GM21786 (cell line): ENCODE results near the gene DTNB.
"Not testable (repeated sequence)": the region's sequence is repeated elsewhere in the genome, so short reads cannot be mapped to it uniquely, and the experiment has no call there.

ENCODE experiments used
- ATAC-seq: cut with Tn5 transposase; IDR thresholded peaks from one replicate; pipeline ENCODE4 v1.9.1; 2021; ENCODE audit not compliant: unreplicated experiment

Gene DTNB

GRCh38 chr2:25424426-25425028 lies 248.8 kb downstream of the DTNB start:
- ATAC-seq, result no peak

- peak; percentile 25 for ATAC-seq
Measured at GRCh38 chr2:25421820-25422411, 251.5 kb downstream of the DTNB start.

- ATAC-seq, result no peak
Measured at GRCh38 chr2:25421289-25421688, 252.1 kb downstream of the DTNB start.

- peak; percentile 49 for ATAC-seq
Measured at GRCh38 chr2:25420820-25421237, 252.5 kb downstream of the DTNB start.

GRCh38 chr2:25419678-25420242 lies 253.6 kb downstream of the DTNB start:
- ATAC-seq, result peak; percentile 60

GRCh38 chr2:25418944-25419677 lies 254.3 kb downstream of the DTNB start:
- no peak for ATAC-seq

- ATAC-seq, result no peak
Measured at GRCh38 chr2:25417715-25418369, 255.5 kb downstream of the DTNB start.

GRCh38 chr2:25416674-25417073 lies 256.7 kb downstream of the DTNB start:
- no peak for ATAC-seq

GRCh38 chr2:25414781-25415180 lies 258.6 kb downstream of the DTNB start:
- ATAC-seq, result no peak

- not testable (repeated sequence) for ATAC-seq
Measured at GRCh38 chr2:25413409-25413808, 260.0 kb downstream of the DTNB start.

- ATAC-seq, result no peak
Measured at GRCh38 chr2:25411753-25412152, 261.6 kb downstream of the DTNB start.

GRCh38 chr2:25411281-25411680 lies 262.1 kb downstream of the DTNB start:
- no peak for ATAC-seq

- no peak for ATAC-seq
Measured at GRCh38 chr2:25410370-25410769, 263.0 kb downstream of the DTNB start.

- ATAC-seq, result no peak
Measured at GRCh38 chr2:25409468-25409867, 263.9 kb downstream of the DTNB start.

GRCh38 chr2:25409044-25409443 lies 264.3 kb downstream of the DTNB start:
- ATAC-seq, result no peak

- no peak for ATAC-seq
Measured at GRCh38 chr2:25405611-25406295, 267.6 kb downstream of the DTNB start.

- ATAC-seq, result peak; percentile 62
Measured at GRCh38 chr2:25403120-25403760, 270.1 kb downstream of the DTNB start.

GRCh38 chr2:25402477-25402876 lies 270.9 kb downstream of the DTNB start:
- peak; percentile 34 for ATAC-seq

- ATAC-seq, result no peak
Measured at GRCh38 chr2:25401307-25402026, 271.9 kb downstream of the DTNB start.
